ENCODE results near the gene MALT1.

The MALT1 gene

DNA sequence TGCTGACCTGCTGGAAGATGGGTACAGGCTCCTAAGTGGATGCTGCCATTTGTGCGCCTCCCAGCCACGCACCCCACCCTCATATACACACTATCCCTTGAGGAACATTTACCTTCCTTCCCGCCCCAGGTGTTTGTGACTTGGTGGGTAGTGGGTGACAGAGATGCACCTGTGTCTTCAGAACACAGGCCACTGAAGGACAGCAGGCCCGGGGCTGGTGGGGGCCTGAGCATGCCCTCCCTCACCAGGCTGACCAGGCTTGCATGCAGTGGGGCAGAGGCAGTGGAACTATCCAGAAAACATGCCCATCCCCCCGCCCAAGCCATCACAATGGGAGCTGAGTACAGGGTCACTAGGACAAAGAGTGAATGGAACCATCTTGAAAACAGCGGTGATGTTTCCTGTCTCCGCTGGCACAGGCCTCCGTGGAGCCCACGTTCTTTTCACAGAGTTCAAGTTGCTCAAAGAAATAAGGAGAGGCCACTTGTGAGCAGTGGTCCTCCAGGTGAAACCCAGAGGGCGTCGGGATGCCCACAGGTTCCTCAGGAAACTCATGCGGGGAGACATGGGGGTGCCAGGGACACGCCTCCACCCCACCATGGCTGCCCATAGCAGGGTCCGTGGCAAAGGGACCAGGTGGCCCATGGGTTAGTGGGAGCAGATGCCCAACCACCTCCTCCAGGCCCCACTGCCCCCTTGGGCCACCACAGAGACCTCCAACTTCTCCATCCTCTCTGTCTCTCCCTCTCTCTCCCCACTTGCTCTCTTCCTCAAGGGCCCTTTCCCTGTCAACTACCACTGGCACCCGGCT lies 90.9 kb downstream of the MALT1 start:
- TF ChIP-seq, protein P1, sequence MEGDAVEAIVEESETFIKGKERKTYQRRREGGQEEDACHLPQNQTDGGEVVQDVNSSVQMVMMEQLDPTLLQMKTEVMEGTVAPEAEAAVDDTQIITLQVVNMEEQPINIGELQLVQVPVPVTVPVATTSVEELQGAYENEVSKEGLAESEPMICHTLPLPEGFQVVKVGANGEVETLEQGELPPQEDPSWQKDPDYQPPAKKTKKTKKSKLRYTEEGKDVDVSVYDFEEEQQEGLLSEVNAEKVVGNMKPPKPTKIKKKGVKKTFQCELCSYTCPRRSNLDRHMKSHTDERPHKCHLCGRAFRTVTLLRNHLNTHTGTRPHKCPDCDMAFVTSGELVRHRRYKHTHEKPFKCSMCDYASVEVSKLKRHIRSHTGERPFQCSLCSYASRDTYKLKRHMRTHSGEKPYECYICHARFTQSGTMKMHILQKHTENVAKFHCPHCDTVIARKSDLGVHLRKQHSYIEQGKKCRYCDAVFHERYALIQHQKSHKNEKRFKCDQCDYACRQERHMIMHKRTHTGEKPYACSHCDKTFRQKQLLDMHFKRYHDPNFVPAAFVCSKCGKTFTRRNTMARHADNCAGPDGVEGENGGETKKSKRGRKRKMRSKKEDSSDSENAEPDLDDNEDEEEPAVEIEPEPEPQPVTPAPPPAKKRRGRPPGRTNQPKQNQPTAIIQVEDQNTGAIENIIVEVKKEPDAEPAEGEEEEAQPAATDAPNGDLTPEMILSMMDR (IDR thresholded peaks at IDR 0.05; ENCODE audit: borderline replicate concordance, insufficient read depth, low read depth, low read length) = no peak
- H3K4me3 ChIP-seq (ENCODE audit: low read depth, low read length) = no peak overlapping the region

DNA sequence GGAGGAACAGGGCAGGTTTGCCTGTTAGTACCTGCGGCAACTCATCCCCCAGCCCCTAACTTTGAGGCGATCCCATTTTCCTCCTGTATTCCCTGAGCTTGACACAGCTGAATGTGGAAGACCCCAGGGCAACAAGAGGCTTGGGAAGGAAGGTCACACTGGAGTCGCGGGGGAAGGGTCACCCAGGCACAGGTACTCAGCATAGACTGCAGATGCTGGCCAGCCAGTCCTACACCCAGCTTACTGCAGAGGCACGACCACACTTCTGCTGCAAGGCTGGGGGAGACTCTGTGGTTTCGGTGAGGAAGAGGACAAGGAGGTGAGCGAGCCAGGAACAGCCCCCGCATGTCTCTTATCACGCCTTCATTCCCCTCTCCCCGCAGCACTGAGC lies 91.5 kb downstream of the MALT1 start:
- no peak overlapping the region for H3K4me3 ChIP-seq (ENCODE audit: low read depth, low read length)
- TF ChIP-seq, protein P1 (IDR thresholded peaks at IDR 0.05; ENCODE audit: borderline replicate concordance, insufficient read depth, low read depth, low read length) = no peak

DNA sequence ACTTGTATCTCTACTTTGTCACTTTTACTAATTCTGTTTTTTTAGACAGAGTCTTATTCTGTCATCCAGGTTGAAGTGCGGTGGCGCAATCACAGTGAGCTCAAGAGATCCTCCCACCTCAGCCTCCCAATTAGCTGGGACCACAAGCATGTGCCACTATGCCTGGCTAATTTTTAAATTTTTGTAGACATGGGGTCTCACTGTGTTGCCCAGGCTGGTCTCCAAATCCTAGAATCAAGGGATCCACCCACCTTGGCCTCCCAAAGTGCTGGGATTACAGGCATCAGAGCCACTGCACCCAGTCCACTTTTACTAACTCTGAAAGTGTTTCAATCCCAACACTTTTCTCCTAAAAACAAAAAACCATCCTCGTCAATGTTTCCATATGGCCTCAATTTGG lies 94.9 kb downstream of the MALT1 start:
- no peak overlapping the region for H3K4me3 ChIP-seq (ENCODE audit: low read depth, low read length)
- TF ChIP-seq, protein P1 (IDR thresholded peaks at IDR 0.05; ENCODE audit: borderline replicate concordance, insufficient read depth, low read depth, low read length) = no peak

DNA sequence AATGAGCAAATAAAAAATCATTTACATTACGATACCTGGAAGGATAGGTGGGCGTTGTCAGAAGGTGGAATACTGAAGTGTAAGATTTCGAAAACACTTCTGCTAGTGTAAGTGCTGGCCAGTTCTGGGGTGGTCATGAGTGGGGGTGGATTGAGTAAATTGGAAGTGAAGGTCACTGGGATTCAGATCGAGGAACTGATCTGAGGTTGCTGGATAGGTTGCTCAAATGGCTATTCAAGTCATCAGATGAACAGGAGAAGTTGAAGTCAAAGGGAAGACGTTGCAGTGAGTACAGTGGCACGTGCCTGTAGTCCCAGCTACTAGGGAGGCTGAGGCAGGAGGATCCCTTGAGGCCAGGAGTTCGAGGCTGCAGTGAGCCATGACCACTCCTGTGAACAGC lies 95.7 kb downstream of the MALT1 start:
- TF ChIP-seq, protein P1 (IDR thresholded peaks at IDR 0.05; ENCODE audit: borderline replicate concordance, insufficient read depth, low read depth, low read length) = no peak
- no peak overlapping the region for H3K4me3 ChIP-seq (ENCODE audit: low read depth, low read length)

DNA sequence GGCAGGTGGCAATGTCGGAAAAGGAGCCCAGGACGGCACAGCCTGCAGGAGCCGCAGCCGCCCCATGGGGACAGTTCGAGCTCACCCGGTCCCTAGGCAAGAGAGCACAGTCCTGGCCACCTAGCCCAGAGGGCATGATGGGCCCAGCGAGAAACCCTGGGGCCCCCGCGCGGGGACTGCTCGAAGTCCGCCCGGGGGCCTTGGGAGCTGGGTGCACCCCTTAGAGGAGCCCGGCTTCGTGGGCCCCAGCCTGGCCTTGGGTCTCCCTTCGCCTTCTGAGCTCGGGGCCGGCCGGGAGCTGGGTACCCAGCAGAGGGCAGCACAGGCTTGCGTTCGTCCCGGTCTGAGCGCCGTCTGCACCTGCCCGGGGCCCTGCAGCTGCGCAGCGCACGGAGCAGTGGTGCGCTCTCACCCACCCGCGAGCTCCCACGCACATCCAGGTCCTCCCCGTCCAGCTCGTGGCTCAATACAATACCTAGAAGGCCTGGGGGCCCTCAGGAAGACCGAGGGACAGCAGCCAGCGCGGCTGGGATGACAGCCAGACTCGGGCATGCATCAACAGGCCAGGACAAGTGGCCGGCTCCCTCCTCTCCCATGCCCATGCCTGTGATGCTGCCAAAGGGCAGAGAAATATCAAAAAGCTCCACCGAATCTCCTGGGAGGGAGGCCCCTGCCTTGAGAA lies 97.2 kb downstream of the MALT1 start:
- TF ChIP-seq, protein P1 (IDR thresholded peaks at IDR 0.05; ENCODE audit: borderline replicate concordance, insufficient read depth, low read depth, low read length) = peak; percentile 92
- H3K4me3 ChIP-seq (ENCODE audit: low read depth, low read length) = no peak overlapping the region

DNA sequence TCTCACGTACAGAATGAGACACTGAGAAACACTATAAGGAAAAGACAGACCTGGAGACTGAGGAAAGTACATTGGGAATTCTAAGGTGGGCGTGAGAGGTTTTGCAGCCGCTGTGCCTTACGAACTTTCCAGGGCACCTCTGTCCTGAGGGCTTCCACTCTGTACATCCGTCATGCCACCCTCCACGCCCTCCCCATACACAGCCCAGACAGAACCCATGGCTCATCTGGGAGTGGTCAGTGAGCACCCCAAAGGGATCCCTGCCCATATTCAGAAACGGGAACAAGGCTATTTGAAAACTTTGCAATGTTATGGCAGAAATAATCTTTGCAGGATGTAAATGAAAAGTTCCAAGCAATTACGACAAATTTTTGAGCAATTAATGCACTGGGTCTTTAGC lies 98.1 kb downstream of the MALT1 start:
- TF ChIP-seq, protein P1 (IDR thresholded peaks at IDR 0.05; ENCODE audit: borderline replicate concordance, insufficient read depth, low read depth, low read length) = no peak

DNA sequence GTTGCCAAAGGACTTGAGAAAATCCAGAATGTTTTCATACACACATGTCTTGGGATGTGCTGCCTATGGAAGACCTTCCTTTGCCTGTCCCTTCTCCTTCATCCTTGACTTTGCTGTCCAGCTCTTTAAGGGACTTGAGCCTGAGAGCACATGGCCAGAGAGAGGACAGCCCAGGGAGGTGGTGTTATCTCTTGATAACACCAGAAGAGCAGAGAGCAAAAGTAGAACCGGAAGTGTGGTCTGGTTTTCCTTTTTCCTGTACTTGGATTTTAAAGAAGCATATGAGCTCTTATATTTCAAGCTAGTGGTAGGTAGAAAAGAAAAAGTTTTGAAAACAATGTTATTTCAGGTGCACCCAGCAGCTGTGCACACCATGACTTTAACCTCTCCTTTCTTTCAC lies 99.3 kb downstream of the MALT1 start:
- no peak overlapping the region for H3K4me3 ChIP-seq (ENCODE audit: low read depth, low read length)
- TF ChIP-seq, protein P1 (IDR thresholded peaks at IDR 0.05; ENCODE audit: borderline replicate concordance, insufficient read depth, low read depth, low read length) = no peak

More for the DNA sequence above, 98.1 kb downstream of the MALT1 start:
- no peak overlapping the region for H3K4me3 ChIP-seq (ENCODE audit: low read depth, low read length)
